ENCODE measurements around the gene ZNF275.

- TF ChIP-seq CTCF (IDR thresholded peaks at IDR 0.05; ENCODE audit: insufficient read depth, low read depth, low read length) (no peak), EZH2 (IDR thresholded peaks at IDR 0.05; ENCODE audit: insufficient read depth, low read length) (no peak)
Measured at GRCh38 chrX:153305972-153306371, 28.0 kb upstream of the ZNF275 start.

Measured in astrocyte (in vitro differentiated cells and primary cell).